NOMO-1 (cell line): ENCODE measurements around the gene CCSAP.
"Not testable (repeated sequence)": the region's sequence is repeated elsewhere in the genome, so short reads cannot be mapped to it uniquely, and the experiment has no call there.

Source experiments
- DNase-seq, 2 experiments: peaks; one replicate each; lab custom pipeline; 2025; ENCODE audit not compliant: unreplicated experiment in 2 of 2; lab: John Stamatoyannopoulos, UW

Gene CCSAP, protein sequence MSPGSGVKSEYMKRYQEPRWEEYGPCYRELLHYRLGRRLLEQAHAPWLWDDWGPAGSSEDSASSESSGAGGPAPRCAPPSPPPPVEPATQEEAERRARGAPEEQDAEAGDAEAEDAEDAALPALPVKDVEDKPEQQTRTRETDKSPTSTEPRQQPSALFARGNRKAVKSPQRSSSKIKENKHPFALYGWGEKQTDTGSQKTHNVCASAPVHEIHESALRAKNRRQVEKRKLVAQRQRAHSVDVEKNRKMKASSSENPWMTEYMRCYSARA

DNA sequence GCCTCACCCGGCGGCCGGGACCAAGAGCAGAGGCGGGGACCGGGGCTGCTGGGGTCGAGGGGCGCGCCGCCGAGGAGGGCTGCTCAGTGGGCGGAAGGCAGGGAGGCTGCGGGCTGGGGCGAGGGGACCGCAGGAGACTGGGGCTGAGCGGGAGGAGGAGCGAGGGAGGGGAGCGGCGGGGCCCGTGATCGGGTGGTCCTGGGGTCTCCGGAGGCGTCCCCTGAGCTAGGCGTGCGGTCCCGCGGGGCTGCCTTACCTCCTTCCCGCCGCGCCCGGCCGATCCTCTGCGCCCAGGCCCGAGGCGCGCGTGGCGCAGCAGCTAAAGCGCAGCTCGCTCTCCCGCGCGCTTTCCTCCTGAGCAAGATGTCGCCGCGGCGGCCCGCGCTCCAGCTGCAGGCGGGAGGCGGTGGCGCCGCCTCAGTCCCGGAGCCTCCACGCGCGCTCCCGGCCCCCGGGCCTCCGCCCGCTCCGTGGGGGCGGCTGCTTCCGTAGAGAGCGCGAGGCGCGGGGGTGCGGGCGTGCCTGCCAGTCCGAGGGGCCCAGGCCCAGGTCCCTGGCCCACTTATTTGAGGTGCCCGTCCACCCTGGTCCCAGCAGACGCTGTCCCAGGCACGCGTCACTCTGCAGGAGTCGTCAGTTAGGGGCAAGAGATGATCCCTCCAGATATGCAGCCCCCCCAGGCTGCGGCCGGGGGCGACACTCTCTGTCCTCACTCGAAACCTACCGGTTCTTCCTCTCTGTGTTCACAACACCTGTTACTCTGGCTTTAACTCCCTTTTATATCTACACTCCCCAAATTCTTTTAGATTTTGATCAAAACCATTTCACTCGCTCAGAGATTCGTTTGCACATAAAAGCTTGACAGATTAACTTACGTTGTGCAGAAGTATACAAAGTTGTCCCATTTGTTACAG is at the start of gene CCSAP:
CCSAP (minus strand) TSS at position 392 of the 914 bp plus-strand sequence. CDS start 582 bp downstream, outside the sequence.
- peak; percentile 35 to 40 for DNase-seq

DNA sequence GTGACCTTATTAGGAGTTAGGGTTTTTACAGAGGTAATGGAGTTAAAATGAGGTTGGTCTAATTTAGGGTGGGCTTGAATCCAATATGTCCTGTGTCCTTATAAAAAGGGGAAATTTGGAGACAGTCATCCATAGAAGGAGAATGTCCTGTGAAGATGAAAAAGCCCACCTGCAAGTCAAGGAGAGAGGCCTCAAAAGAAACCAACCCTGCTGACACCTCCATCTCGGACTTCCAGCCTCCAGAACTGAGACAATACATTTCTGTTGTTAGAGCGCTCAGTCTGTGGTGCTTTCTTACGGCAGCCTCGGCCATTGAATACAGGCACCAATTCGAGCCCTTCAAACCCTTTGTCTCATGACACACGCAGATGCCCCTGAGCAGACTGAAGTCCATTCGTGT is 47.3 kb upstream of the CCSAP start:
- no peak for DNase-seq

DNA sequence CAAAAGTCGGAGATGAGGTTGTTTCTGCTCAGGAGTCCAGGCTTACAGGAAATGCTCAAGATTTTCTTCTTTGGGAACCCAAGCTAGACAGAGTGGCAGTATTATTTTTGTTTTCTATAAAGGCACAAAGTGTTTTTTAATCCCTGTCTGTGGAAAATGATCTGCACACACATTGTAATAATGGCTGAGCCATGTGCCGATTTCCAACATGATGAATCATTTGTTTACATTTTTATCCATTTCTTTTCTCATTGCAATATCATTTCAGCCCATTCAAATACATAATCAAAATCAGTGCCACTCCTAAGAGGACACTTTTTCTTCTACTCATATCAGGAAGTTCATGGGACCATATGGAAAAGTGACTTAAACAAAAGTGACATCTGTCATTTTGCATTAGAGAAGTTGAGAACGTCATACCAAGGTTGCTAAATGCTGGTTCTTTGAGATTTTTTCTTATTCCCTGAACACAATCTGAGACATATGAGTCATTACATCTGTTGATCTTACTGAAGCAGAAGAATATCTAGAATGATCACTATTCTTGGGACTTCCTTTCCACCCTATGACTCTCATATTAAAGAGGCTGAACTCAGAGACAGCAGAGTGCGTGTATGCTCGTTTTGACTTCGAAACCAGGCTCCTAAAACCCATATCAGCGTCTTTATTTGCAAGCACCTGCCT is 46.2 kb upstream of the CCSAP start:
- no peak for DNase-seq

DNA sequence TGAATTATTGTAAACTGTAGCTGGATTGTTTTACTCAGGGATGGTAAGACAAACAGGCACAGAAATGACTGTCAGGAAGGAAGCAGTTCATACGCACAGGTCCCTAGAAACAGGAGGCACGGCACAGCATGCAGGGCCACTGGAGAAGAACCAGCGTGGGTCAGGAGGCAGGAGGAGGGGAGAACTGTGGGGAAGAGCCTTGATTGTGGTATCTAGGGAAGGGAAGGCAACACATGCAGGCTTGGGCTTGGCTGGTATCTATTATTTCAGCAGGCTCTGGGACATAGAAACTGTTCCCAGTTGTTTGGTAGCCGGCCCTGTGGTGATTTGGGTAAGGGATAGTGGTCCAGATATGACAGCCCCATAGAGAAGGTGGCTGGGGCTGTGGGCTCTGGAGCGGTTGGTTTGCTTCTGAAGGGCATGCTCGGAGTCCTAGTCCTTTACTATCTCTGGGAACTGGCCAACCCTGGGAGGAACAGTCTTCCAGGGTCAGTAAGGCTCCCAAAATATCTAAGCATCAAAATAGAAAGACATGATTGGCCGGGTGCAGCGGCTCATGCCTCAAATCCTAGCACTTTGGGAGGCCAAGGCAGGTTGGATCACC is 43.1 kb upstream of the CCSAP start:
- DNase-seq, result no peak

DNA sequence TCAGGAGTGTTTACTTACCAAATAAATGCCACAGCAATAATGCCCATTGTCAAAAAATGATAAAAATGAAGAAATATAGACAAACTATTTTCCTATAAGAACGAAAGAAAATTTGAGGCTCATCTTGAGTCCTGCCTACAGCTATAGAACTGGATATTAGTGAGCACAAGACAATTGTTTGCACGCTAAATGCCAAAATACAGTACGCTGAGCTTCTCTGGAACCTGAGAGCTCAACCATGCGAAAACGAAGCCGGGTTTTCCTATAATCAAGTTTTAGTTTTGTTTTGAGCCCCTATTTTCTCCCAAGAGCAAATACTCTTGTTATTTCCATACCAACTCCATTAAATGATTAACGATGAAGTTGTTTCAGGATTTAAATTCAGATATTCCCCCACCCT is 42.0 kb upstream of the CCSAP start:
- DNase-seq, result no peak

DNA sequence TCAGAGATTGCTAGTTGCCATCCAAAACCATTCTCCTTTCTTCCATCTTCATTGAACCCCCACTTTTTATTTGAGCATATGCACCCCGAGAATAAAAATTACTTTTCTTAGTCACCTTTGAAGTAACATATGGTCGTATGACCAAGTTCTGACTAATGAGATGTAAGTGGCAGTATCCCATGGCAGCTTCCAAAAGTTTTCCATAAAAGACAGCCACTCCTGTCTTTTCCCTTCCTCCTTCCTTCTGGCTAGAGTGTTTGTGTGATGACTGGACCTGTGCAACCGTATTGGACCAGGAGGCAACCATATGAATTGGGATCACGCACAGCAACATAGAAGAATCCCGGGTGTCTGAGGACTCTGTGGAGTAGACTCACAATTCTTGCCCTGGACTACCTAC is 41.1 kb upstream of the CCSAP start:
- no peak for DNase-seq

DNA sequence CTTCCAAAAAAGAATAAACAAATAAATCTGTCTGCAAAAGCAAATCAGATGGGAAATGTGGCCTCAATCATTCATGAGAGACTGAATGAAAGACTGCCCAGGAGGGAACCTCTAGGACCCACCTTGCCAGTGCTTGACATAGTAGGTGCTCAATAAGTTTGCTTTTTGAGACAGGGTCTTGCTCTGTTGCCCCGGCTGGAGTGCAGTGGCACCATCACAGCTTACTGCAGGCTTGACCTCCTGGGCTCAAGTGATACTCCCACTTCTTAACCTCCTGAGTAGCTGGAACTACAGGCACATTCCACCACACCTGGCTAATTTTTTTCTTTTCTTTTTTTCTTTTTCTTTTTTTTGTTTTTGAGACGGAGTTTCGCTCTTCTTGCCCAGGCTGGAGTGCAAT is 40.3 kb upstream of the CCSAP start:
- no peak for DNase-seq

DNA sequence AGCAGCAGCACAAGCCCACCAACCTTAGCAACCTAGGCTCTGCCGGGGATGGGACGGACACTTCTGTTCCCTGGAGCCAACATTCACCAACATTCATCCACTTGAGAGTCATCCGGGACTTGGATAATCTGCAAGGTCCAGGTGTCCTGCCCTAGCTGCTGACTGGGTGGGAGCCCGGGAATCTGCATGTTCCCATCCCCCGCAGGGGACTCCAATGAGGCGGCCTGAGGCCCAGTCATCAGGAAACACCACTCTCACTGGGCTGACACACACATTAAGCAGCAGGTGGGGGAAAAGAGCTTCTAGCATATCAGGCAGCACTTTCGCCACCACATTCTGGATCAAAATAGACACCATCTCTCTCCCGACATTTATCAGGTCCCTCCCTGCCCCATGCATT is 38.4 kb upstream of the CCSAP start:
- no peak for DNase-seq

DNA sequence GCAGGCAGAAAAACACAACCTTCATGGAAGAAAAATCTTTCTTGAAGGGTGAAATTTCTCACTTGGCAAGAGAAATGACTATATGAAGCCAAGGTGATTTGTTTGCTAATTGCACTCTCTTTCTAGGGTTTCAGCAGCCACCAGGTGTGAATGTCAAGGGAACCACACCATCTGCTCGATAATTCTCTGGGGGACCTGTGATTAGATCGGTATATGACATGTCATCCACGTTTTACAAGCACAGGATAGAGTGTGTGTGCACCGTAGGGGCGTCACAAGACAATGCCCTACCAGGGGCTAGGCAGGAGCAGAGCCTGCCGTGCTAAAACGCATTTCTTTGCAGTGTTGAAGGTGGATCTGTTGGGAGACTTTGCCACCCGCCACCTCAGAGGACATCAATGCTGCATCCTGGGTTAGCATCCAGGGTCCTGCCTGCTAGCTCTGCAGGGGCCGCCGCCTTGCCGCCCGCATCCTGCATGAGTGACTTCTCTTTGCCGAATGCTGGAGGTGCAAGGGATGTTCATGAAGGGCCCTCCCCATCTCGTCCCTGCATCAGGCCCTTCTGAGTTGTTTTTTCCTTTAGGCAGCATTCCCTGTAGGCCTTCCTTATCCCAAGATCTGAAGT is 37.8 kb upstream of the CCSAP start:
- no peak for DNase-seq

DNA sequence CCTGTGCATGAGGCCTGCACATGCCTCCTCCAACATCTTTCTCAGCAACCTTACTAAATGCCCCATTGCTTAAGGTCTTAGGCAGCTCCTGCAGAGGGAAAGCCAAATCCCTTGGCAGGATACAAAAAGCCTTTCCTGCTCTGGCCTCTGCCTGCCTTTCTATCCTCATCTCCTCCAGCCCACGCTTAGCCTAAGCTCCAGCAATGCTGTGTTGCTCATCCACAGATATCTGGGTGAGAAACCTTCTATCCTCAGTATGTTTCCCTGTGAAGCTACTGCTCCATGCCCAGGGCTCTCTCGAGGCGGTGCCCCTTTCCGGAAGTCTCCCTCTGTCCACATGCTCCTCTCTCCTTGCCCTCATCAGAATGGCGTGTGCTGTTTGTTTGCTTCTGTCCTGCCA is 37.0 kb upstream of the CCSAP start:
- DNase-seq, result no peak

DNA sequence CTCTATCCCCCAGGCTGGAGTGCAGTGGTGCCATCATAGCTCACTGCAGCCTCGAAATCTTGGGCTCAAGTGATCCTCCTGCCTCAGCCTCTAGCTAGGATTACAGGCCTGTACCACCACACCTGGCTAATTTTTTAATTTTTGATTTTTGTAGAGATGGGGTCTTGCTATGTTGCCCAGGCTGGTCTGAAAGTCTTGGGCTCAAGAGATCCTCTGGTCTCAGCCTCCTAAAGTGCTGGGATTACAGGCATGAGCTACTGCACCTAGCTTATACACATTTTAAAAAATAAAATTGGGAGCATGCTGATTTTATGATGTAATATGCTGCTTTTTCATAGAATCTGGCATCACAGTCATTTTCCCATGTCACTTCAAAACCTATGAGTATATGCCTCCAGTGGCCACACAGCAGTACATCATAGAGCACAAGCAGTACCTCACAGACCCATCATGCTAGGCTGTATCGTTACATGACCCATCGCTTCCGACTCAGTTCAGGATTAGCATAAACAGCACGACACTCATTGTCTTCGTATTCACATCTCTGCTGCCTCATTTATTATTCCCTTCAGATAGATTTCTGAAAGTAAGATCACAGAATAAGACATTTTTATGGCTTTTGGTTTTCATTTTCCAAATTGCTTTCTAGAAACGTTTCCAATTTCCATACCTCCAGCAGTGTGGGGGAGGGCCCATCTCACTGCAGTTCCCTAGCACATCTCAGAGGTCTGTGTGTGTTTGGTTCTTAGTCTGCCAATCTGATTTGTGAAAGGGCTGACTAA is 35.9 kb upstream of the CCSAP start:
- no peak for DNase-seq

DNA sequence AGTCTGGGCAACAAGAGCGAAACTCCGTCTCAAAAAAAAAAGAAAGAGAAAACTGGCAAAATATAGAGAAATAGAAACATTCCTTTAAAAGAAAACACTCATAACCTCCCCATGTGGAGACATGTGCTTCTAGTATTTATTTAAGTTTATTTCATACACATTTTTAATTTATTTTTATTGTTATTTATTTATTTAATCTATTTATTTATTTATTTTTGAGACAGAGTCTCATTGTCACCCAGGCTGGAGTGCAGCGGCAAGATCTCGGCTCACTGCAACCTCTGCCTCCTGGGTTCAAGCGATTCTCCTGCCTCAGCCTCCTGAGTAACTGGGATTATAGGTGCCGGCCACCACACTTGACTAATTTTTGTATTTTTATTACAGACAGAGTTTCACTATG is 35.2 kb upstream of the CCSAP start:
- DNase-seq, result not testable (repeated sequence)

DNA sequence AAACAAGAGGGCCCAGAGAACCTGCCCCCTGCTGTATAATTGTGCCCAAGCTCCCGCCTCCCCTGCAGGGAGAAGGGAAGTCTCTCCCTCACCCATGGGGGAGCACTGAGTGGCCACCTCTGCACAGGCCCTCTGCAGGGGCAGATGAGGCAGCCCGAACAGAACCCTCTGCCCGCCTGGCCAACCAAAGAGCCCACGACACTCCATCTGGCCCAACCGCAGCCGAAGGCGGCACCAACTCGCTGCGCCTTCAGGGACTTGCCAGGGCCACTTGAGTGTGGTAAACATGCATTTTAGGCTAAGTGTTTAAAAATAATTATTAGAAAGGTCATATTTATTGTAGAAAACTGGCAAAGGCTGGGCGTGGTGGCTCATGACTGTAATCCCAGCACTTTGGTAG is 34.6 kb upstream of the CCSAP start:
- DNase-seq, result no peak

DNA sequence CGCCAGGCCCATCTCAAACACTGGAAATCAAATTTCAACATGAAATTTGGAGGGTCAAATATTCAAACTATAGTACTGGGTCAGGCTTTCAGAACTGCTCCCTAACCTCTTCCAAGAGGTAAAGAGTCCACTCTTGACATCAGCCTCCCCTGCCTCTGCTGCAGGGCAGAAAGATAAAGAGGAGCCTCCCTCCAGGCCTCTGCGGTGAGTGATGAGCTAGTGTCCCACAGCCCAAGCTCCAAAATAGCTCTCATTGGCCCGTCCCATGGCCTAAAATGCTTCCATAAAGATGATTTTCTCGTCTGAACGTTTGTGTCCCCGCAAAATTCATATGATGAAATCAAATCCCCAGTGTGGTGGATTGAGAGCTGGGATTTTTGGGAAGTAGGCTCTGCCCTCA is 33.7 kb upstream of the CCSAP start:
- DNase-seq, result no peak

DNA sequence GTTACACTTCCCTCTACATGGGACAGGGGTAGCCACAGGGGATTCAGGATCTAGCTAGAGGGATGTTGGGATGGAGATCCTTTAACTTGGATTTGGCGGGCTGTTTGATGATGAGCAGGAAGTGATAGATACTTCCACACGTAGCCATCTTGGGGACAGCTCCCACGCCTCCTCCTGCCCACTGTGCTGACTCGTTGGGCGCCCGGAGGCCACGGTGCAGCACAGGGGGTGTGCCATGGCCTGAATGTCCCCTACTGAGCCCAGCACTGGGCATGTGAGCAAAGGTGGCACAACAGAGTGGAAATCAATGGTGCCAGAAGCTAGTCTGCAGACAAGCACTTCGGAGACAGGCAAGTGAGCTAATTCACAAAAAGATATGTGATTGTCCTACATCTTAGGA is 31.6 kb upstream of the CCSAP start:
- no peak for DNase-seq

DNA sequence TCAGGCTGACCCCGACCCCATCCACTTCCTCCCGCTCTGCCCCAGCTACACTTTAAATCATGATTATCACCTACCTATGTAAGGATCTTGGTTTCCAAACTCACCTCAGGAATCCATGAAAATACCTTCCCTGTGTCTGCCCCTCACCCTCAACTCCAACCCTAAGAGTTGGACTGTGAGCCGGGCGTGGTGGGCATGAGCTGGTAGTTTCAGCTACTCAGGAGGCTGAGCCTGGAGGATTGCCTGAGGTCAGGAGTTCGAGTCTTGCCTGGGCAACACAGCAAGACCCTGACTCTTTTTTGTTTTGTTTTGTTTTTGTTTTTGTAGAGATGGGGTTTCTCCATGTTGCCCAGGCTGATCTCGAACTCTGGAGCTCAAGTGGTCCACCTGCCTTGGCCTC is 30.5 kb upstream of the CCSAP start:
- no peak for DNase-seq

DNA sequence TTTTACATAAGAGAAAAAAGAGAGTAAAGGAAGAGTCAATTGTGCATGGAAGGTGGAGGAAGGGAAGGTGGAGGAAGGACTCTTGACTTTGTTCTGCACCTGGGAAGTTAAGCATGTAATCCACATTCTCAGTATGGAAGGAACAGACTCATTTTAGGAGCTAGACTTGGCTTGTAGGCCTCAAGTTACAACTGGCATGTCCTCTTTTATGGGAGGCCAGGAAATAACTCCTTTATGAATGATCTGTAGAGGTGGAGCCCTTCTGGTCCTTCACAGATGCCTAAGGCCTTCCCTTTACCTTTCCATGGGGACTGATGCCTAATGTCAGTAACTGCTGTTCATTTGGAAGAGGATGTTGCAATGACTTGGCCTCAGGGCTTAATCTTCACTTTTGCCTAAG is 29.4 kb upstream of the CCSAP start:
- DNase-seq, result no peak

DNA sequence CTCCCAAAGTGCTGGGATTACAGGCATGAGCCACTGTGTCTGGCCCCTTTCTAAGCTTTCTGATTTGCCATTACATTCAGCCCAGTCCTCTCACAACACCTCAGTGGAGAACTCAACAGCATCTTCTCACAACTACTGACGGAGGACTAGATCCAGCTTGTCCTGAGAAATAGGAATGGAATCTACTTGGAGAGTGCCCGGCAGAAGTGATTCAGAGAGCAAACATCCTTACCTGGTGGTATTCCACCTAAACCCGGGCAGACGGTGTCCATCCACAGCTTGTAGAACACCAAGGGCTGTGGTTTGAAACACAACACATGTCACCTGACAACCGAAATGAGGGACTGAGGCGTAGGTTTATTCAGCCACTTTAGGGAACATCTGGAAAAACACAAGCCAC is 28.8 kb upstream of the CCSAP start:
- DNase-seq, result no peak

DNA sequence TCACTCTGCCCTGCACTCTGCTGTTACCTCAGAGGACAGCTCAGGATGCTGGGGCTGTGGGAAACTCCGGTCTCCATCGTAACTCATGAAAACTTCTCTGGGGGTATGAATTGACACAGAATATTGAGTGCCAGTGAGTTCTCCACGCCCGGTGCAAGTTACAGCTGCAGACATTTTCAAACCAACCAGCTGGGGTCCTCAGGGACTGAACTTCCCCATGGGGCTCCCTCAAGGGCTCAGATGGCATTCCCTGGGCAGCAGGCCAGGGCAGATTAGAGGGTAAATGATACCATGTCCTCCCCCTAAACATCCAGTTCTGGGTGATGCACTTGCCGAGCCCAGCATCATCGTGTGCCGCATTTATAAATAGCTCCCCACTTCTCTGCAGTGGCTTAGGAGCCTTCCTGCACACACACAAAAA is 27.8 kb upstream of the CCSAP start:
- no peak for DNase-seq

DNA sequence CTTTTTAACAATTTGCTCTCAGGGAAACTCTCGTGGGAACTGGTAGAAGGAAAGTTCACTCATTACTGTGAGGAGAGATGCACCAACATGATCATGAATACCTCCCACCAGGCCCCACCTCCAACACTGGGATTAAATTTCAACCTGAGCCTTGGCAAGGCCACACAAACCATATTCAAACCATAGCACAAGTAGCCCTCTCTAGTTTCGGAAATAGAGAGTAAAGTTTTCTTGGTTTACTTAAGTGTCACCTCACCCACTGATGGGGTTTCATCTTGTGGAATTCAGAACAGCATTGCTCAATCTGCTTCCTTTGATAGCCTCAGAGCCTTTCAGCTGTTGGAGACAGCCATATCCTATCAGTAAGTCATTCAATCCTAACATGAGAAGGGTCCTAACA is 25.5 kb upstream of the CCSAP start:
- DNase-seq, result no peak
